Upper lobe of left lung (tissue), 4 donors: ENCODE data around the gene SUN5.

Experiments used
- CTCF ChIP-seq, 6 experiments: fragments of 450-650 bp in 4 of 6; fragments of 200-600 bp in 2 of 6; sonication (generic) in 2 of 6; IDR thresholded peaks; one replicate each; pipeline ENCODE4 v1.5.1; 2016 to 2019; ENCODE audit warnings: antibody characterized with exemption in 6 of 6
- EP300 ChIP-seq, 4 donors: sonication (generic); formaldehyde crosslinking; IDR thresholded peaks; one replicate each; pipeline ENCODE4 v1.5.1; 2017; ENCODE audit warnings: antibody characterized with exemption in 4 of 4, control low read depth in 2 of 4
- POLR2A ChIP-seq, 4 donors: fragments of 450-650 bp; IDR thresholded peaks; one replicate each; pipeline ENCODE4 v1.5.1; 2016 to 2017; ENCODE audit warnings: antibody characterized with exemption in 4 of 4, mild to moderate bottlenecking in 2 of 4

GRCh38 chr20:33024609-33025317 lies 20.5 kb upstream of the SUN5 start:
- no peak for TF ChIP-seq CTCF (IDR thresholded peaks at IDR 0.05)
- no peak for TF ChIP-seq POLR2A (IDR thresholded peaks at IDR 0.05)
- TF ChIP-seq EP300 (IDR thresholded peaks at IDR 0.05), result no peak
